HepG2 (cell line): ENCODE results near the gene LAP3. TPM values are rescaled to one million over a fixed set of nuclear protein-coding genes. Genes with fewer than 3 reads are reported as not detected.

Experiments
- AGO2 ChIP-seq: fragments of 200-400 bp; formaldehyde crosslinking; optimal IDR thresholded peaks from 2 replicates; pipeline ENCODE3; 2017; ENCODE audit warnings: mild to moderate bottlenecking, low read depth, low read length, moderate library complexity
- BATF2 ChIP-seq: sonication (generic); formaldehyde crosslinking; IDR thresholded peaks from 2 replicates; pipeline ENCODE4 v1.8.0; 2022; ENCODE audit warnings: mild to moderate bottlenecking, missing genetic modification reagents, moderate library complexity
- BCL3 ChIP-seq: sonication (generic); formaldehyde crosslinking; IDR thresholded peaks from 2 replicates; pipeline ENCODE4 v1.5.1; 2020; ENCODE audit warnings: mild to moderate bottlenecking, missing genetic modification reagents, moderate library complexity
- ELF1 ChIP-seq: sonication (generic); formaldehyde crosslinking; IDR thresholded peaks from 2 replicates; pipeline ENCODE4 v1.4.0; 2020; ENCODE audit warnings: missing genetic modification reagents
- ETV6 ChIP-seq: sonication (generic); formaldehyde crosslinking; conservative IDR thresholded peaks from 2 replicates; pipeline ENCODE4 v1.4.0; 2020; ENCODE audit warnings: missing genetic modification reagents
- HBP1 ChIP-seq: IDR thresholded peaks from 2 replicates; pipeline ENCODE4 v1.6.1; 2016; ENCODE audit warnings: low read depth, control low read depth
- HDAC1 ChIP-seq: sonication (generic); formaldehyde crosslinking; IDR thresholded peaks from 2 replicates; pipeline ENCODE4 v1.5.1; 2020; ENCODE audit warnings: mild to moderate bottlenecking, missing genetic modification reagents
- HHEX ChIP-seq: IDR thresholded peaks from 2 replicates; pipeline ENCODE4 v1.6.1; 2016; ENCODE audit warnings: control low read depth
- MAZ ChIP-seq, 2 experiments: sonication (generic) in 1 of 2; formaldehyde crosslinking in 1 of 2; IDR thresholded peaks; 2 replicates each; pipeline versions ENCODE4 v1.5.0 to v1.6.1; 2012 to 2020; ENCODE audit warnings: low read depth in 2 of 2, mild to moderate bottlenecking in 2 of 2, borderline replicate concordance in 1 of 2, improper control_type of control experiment in 1 of 2, low read length in 1 of 2, missing genetic modification reagents in 1 of 2, moderate library complexity in 1 of 2
- MTERF4 ChIP-seq: sonication (generic); formaldehyde crosslinking; IDR thresholded peaks from 2 replicates; pipeline ENCODE4 v1.8.0; 2023; ENCODE audit warnings: mild to moderate bottlenecking, missing genetic modification reagents
- NFYC ChIP-seq: IDR thresholded peaks from 2 replicates; pipeline ENCODE4 v1.6.1; 2016; ENCODE audit warnings: missing genetic modification reagents, missing compliant biosample characterization
- NR2C2 ChIP-seq: sonication (generic); formaldehyde crosslinking; IDR thresholded peaks from 2 replicates; pipeline ENCODE4 v1.4.0; 2020; ENCODE audit warnings: missing genetic modification reagents, mild to moderate bottlenecking, moderate library complexity, borderline replicate concordance
- NR3C1 ChIP-seq: sonication (generic); formaldehyde crosslinking; IDR thresholded peaks from 2 replicates; pipeline ENCODE4 v1.4.0; 2020; ENCODE audit warnings: missing genetic modification reagents
- PBX3 ChIP-seq: sonication (generic); formaldehyde crosslinking; IDR thresholded peaks from 2 replicates; pipeline ENCODE4 v1.8.1; 2023; ENCODE audit warnings: missing genetic modification reagents, inconsistent platforms, borderline replicate concordance
- RFXAP ChIP-seq: sonication (generic); formaldehyde crosslinking; IDR thresholded peaks from 2 replicates; pipeline ENCODE4 v1.4.0; 2020; ENCODE audit warnings: missing genetic modification reagents, borderline replicate concordance
- TOPORS ChIP-seq: sonication (generic); formaldehyde crosslinking; IDR thresholded peaks from 2 replicates; pipeline ENCODE4 v1.8.0; 2023; ENCODE audit warnings: mild to moderate bottlenecking, missing genetic modification reagents
- ZFP36L1 ChIP-seq: sonication (generic); formaldehyde crosslinking; IDR thresholded peaks from 2 replicates; pipeline ENCODE4 v1.8.0; 2022; ENCODE audit warnings: mild to moderate bottlenecking, missing genetic modification reagents, moderate library complexity
- ZNF292 ChIP-seq: sonication (generic); formaldehyde crosslinking; IDR thresholded peaks from 2 replicates; pipeline ENCODE4 v1.8.1; 2022; ENCODE audit warnings: mild to moderate bottlenecking, low read depth, missing genetic modification reagents, borderline replicate concordance
- ZNF362 ChIP-seq: sonication (generic); formaldehyde crosslinking; IDR thresholded peaks from 2 replicates; pipeline ENCODE4 v1.4.0; 2020; ENCODE audit warnings: missing genetic modification reagents, mild to moderate bottlenecking, borderline replicate concordance
- ZNF414 ChIP-seq: sonication (generic); formaldehyde crosslinking; IDR thresholded peaks from 2 replicates; pipeline ENCODE4 v1.5.0; 2020; ENCODE audit warnings: missing genetic modification reagents
- ZNF550 ChIP-seq: sonication (generic); formaldehyde crosslinking; IDR thresholded peaks from 2 replicates; pipeline ENCODE4 v1.4.0; 2020; ENCODE audit warnings: mild to moderate bottlenecking, missing genetic modification reagents, borderline replicate concordance
- ZNF616 ChIP-seq: sonication (generic); formaldehyde crosslinking; IDR thresholded peaks from 2 replicates; pipeline ENCODE4 v1.5.0; 2020; ENCODE audit warnings: low read depth, mild to moderate bottlenecking, missing genetic modification reagents
- polyA plus RNA-seq, 8 experiments: library from polyadenylated mRNA; depleted of rRNA in 3 of 8; stranded (reverse) in 7 of 8; unstranded in 1 of 8; fragments of >200 nt; fragmentation: Illumina TruSeq in 4 of 8; extraction: Trizol in 4 of 8; gene quantifications; 2 replicates each; pipeline versions ENCODE4 v1.2.1 to v1.2.3, GENCODE V29; 2011 to 2016; ENCODE audit warnings: low read depth in 4 of 8, missing spikeins in 1 of 8, mixed read lengths in 1 of 8; ENCODE audit not compliant: insufficient read depth in 1 of 8
- total RNA-seq, 5 experiments: library from RNA; depleted of rRNA; stranded (reverse); fragments of >200 nt; fragmentation: Illumina TruSeq; extraction: Trizol; gene quantifications; 2 replicates each; pipeline ENCODE4 v1.2.3, GENCODE V29; 2016; ENCODE audit warnings: low read depth in 1 of 5

LAP3 gene
- total and polyA plus RNA-seq, 2 of the 13 experiments (the other 11 are each of a cell fraction or from before 2014, with no cell fraction given): 106 to 125 TPM

- TF ChIP-seq BATF2: no peak
- no peak for TF ChIP-seq PBX3 (CRISPR knock-in tag)
- TF ChIP-seq MTERF4: no peak
- TF ChIP-seq AGO2: no peak
- no peak for TF ChIP-seq HBP1 (CRISPR knock-in tag)
- no peak for TF ChIP-seq MAZ (IDR thresholded peaks at IDR 0.05; ENCODE audit: borderline replicate concordance, low read depth, low read length)
- TF ChIP-seq MAZ (CRISPR knock-in tag; IDR thresholded peaks at IDR 0.05; ENCODE audit: low read depth): no peak
- TF ChIP-seq ELF1 (CRISPR knock-in tag): no peak
- peak; percentile 78; the same call in 1 of the 2 replicates for TF ChIP-seq ZNF362 (CRISPR knock-in tag)
- no peak for TF ChIP-seq HHEX (CRISPR knock-in tag)
- no peak for TF ChIP-seq TOPORS (CRISPR knock-in tag)
- TF ChIP-seq NR2C2: 0 out of 2 replicates have a peak, but pooled peaks have one; percentile 21
- TF ChIP-seq ZNF292 (CRISPR knock-in tag): no peak
- TF ChIP-seq ETV6: no peak
- no peak for TF ChIP-seq ZNF616 (CRISPR knock-in tag)
- no peak for TF ChIP-seq ZNF550 (CRISPR knock-in tag)
- no peak for TF ChIP-seq HDAC1
- no peak for TF ChIP-seq RFXAP
- no peak for TF ChIP-seq ZNF414 (CRISPR knock-in tag)
- TF ChIP-seq BCL3 (CRISPR knock-in tag): no peak
- no peak for TF ChIP-seq NR3C1
- TF ChIP-seq NFYC (CRISPR knock-in tag): no peak
- TF ChIP-seq ZFP36L1 (CRISPR knock-in tag): peak; percentile 49; the same call in 1 of the 2 replicates
Observed at GRCh38 chr4:17556498-17556897, 20.5 kb upstream of the LAP3 start (continued).
